Loucy (cell line): Measurements from ENCODE around the gene GSE1.

Experiments used
- EZH2phosphoT487 ChIP-seq: fragments of 200-600 bp; IDR thresholded peaks from 2 replicates; pipeline ENCODE4 v1.6.1; 2018; ENCODE audit warnings: antibody characterized with exemption, mild to moderate bottlenecking, moderate library complexity, borderline replicate concordance
- TF ChIP-seq, protein P1 (sequence below): fragments of 200-600 bp; sonication (generic); conservative IDR thresholded peaks from 2 replicates; pipeline ENCODE4 v1.5.1; 2014; ENCODE audit warnings: mild to moderate bottlenecking, antibody characterized with exemption, low read length

DNA sequence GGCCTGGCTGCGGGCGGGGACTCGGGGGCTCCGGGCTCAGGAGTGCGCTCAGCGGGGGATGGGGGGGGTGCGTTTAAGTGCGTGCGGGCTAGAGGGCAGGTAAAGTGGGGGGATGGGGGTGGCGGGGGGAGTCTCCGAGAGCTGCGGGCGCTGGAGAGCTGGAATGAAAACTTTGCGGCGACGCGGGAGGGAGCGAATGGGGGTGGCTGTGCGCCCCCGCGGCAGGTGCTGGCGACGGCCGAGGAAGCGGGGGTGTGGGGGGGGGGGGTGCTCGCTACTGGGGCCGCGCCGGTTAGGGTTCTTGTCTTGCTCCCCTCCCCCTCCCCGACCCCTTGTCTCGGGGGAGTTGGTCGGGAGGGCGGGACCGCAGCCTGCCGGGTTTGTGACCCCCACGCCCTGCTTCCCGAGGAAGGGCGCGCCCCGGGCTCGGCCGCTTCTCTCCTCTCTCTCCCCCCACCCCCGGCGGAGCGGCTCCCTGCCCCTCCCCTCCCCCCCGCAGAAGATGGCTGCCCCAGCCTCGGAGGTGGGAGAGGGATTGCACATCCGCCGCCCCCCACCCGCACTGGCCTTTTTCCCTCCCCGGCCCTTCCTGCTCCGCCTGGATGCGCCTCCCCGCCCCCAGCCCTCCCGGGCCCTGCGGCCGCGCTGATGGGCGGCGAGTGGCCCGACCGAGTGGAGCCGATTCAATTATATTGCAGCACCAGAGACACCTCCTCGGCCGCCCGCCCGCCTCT, 649 bp downstream of the GSE1 start:
- TF ChIP-seq, protein P1, sequence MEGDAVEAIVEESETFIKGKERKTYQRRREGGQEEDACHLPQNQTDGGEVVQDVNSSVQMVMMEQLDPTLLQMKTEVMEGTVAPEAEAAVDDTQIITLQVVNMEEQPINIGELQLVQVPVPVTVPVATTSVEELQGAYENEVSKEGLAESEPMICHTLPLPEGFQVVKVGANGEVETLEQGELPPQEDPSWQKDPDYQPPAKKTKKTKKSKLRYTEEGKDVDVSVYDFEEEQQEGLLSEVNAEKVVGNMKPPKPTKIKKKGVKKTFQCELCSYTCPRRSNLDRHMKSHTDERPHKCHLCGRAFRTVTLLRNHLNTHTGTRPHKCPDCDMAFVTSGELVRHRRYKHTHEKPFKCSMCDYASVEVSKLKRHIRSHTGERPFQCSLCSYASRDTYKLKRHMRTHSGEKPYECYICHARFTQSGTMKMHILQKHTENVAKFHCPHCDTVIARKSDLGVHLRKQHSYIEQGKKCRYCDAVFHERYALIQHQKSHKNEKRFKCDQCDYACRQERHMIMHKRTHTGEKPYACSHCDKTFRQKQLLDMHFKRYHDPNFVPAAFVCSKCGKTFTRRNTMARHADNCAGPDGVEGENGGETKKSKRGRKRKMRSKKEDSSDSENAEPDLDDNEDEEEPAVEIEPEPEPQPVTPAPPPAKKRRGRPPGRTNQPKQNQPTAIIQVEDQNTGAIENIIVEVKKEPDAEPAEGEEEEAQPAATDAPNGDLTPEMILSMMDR = no peak
- TF ChIP-seq EZH2phosphoT487 = no peak
